GM23248 (cell line): ENCODE results near the gene KCNH6.

Experiments
- EZH2 ChIP-seq: fragments of 200-600 bp; sonication (generic); IDR thresholded peaks from 2 replicates; pipeline ENCODE4 v1.6.1; 2018; ENCODE audit warnings: antibody characterized with exemption, mild to moderate bottlenecking; ENCODE audit not compliant: insufficient read depth, poor library complexity, severe bottlenecking
- EZH2phosphoT487 ChIP-seq: fragments of 200-600 bp; sonication (generic); IDR thresholded peaks from 2 replicates; pipeline ENCODE4 v1.6.1; 2018; ENCODE audit warnings: antibody characterized with exemption, moderate library complexity, mild to moderate bottlenecking, low read depth; ENCODE audit not compliant: insufficient read depth

- TF ChIP-seq EZH2phosphoT487 (no peak), EZH2 (no peak)
These were observed 32.8 kb upstream of the KCNH6 start for GRCh38 chr17:63490329-63490728.
